HepG2 (cell line): ENCODE measurements around the gene VPREB3. TPM values are rescaled to one million over a fixed set of nuclear protein-coding genes. Genes with fewer than 3 reads are reported as not detected.

Source experiments
- ATAC-seq: fragments of 200-7000 bp; cut with Tn5 transposase; 3 replicates; pipeline ENCODE4 v1.9.1; 2020; ENCODE audit warnings: mild to moderate bottlenecking, moderate library complexity
- BruUV-seq: library from RNA; stranded (reverse); fragments of 400-500 nt; replicated peaks from 2 replicates; lab custom pipeline; 2021; lab: Mats Ljungman, UMichigan
- CTCF ChIA-PET: fragments of 300-600 bp; formaldehyde crosslinking; extraction: SDS; loops from one replicate; lab custom pipeline; 2021; ENCODE audit warnings: low total read pairs, inconsistent platforms, low intra/inter-chr PET ratio; lab: Yijun Ruan, JAX
- POLR2A ChIA-PET: fragments of 350-600 bp; sonication (Branson Sonifier 250); formaldehyde crosslinking; loops from one replicate; lab custom pipeline; 2020; ENCODE audit warnings: antibody characterized with exemption, inconsistent platforms; lab: Yijun Ruan, JAX
- DNase-seq: peaks from one replicate; pipeline ENCODE4 v3.0.0-alpha.2; 2015; ENCODE audit warnings: low spot score
- FAIRE-seq: peaks from 3 replicates; lab custom pipeline; 2011; peaks lifted over from hg19 to GRCh38; lab: Jason Lieb, UNC
- H2AFZ ChIP-seq: one replicate; pipeline ENCODE4 v1.6.1; 2011; ENCODE audit warnings: low read length, inconsistent platforms
- H3K27ac ChIP-seq: fragments of 300-600 bp; 3 replicates; pipeline ENCODE4 v1.8.0; 2011; ENCODE audit warnings: mixed run types, mild to moderate bottlenecking, mixed read lengths, low read length, inconsistent platforms; ENCODE audit not compliant: insufficient read depth; ENCODE audit errors: extremely low read length
- H3K27me3 ChIP-seq, 2 experiments: fragments of 200-600 bp in 1 of 2; 2 replicates in 1 of 2; 3 replicates in 1 of 2; pipeline versions ENCODE4 v1.6.0 to v1.8.0; 2011; ENCODE audit warnings: low read length in 2 of 2, mild to moderate bottlenecking in 2 of 2, moderate library complexity in 2 of 2, inconsistent platforms in 1 of 2; ENCODE audit not compliant: insufficient read depth in 2 of 2, control insufficient read depth in 1 of 2
- H3K36me3 ChIP-seq, 2 experiments: fragments of 200-600 bp in 1 of 2; replicated peaks in 1 of 2; 2 replicates in 1 of 2; 3 replicates in 1 of 2; pipeline versions ENCODE4 v1.5.1 to v1.8.0; 2011; ENCODE audit warnings: low read length in 2 of 2, inconsistent platforms in 1 of 2; ENCODE audit not compliant: insufficient read depth in 2 of 2, control insufficient read depth in 1 of 2
- H3K4me1 ChIP-seq: 2 replicates; pipeline ENCODE4 v1.5.1; 2012; ENCODE audit warnings: low read length, inconsistent platforms; ENCODE audit not compliant: insufficient read depth
- H3K4me2 ChIP-seq: 2 replicates; pipeline ENCODE4 v1.6.0; 2011; ENCODE audit warnings: low read depth, low read length, inconsistent platforms
- H3K4me3 ChIP-seq, 3 experiments: fragments of 200-600 bp in 1 of 3; sonication (generic), shearing (Covaris generic) in 1 of 3; replicated peaks in 1 of 3; 2 replicates each; pipeline ENCODE4 v1.5.1; 2011 to 2016; ENCODE audit warnings: low read length in 3 of 3, inconsistent platforms in 2 of 3, low read depth in 2 of 3, mild to moderate bottlenecking in 2 of 3, control low read depth in 1 of 3, mixed read lengths in 1 of 3; ENCODE audit not compliant: insufficient read depth in 1 of 3
- H3K79me2 ChIP-seq: one replicate; pipeline ENCODE4 v1.6.1; 2011; ENCODE audit warnings: low read length, inconsistent platforms; ENCODE audit not compliant: insufficient read depth
- H3K9ac ChIP-seq: 2 replicates; pipeline ENCODE4 v1.6.0; 2011; ENCODE audit warnings: mild to moderate bottlenecking, low read depth, low read length, inconsistent platforms; ENCODE audit not compliant: insufficient read depth
- H3K9me3 ChIP-seq: 2 replicates; pipeline ENCODE4 v1.5.1; 2012; ENCODE audit warnings: mild to moderate bottlenecking, low read length
- H4K20me1 ChIP-seq: 2 replicates; pipeline ENCODE4 v1.6.0; 2011; ENCODE audit warnings: inconsistent platforms, mild to moderate bottlenecking, low read length, moderate library complexity; ENCODE audit not compliant: insufficient read depth
- BCL6 ChIP-seq: IDR thresholded peaks from 2 replicates; pipeline ENCODE4 v1.6.1; 2016; ENCODE audit warnings: missing genetic modification reagents, missing compliant biosample characterization
- BORCS8-MEF2B ChIP-seq: sonication (generic); formaldehyde crosslinking; IDR thresholded peaks from 2 replicates; pipeline ENCODE4 v1.8.0; 2022; ENCODE audit warnings: mild to moderate bottlenecking, missing genetic modification reagents
- CCDC6 ChIP-seq: sonication (generic); formaldehyde crosslinking; IDR thresholded peaks from 2 replicates; pipeline ENCODE4 v1.8.1; 2022; ENCODE audit warnings: mild to moderate bottlenecking, missing genetic modification reagents, moderate library complexity
- GTF2F1 ChIP-seq: fragments of 150-350 bp; IDR thresholded peaks from 2 replicates; pipeline ENCODE4 v1.6.1; 2014; ENCODE audit warnings: low read length
- NFE2 ChIP-seq: sonication (generic); formaldehyde crosslinking; IDR thresholded peaks from 2 replicates; pipeline ENCODE4 v1.4.0; 2020; ENCODE audit warnings: missing genetic modification reagents
- NKX3-1 ChIP-seq: sonication (generic); formaldehyde crosslinking; IDR thresholded peaks from 2 replicates; pipeline ENCODE4 v1.5.0; 2020; ENCODE audit warnings: missing genetic modification reagents
- POLR2G ChIP-seq: fragments of 200-400 bp; formaldehyde crosslinking; IDR thresholded peaks from 2 replicates; pipeline ENCODE4 v1.6.1; 2018; ENCODE audit warnings: mild to moderate bottlenecking, low read depth, low read length, moderate library complexity
- RELA ChIP-seq: sonication (generic); formaldehyde crosslinking; IDR thresholded peaks from 2 replicates; pipeline ENCODE4 v1.4.0; 2020; ENCODE audit warnings: missing genetic modification reagents
- SP1 ChIP-seq, 2 experiments: fragments of 450-650 bp in 1 of 2; sonication (generic) in 1 of 2; formaldehyde crosslinking in 1 of 2; IDR thresholded peaks; 2 replicates each; pipeline versions ENCODE4 v1.4.0 to v1.6.1; 2016 to 2020; ENCODE audit warnings: missing genetic modification reagents in 1 of 2
- ZC3H4 ChIP-seq: sonication (generic); formaldehyde crosslinking; IDR thresholded peaks from 2 replicates; pipeline ENCODE4 v1.4.0; 2020; ENCODE audit warnings: missing genetic modification reagents, borderline replicate concordance
- ZNF577 ChIP-seq: sonication (generic); formaldehyde crosslinking; IDR thresholded peaks from 2 replicates; pipeline ENCODE4 v1.4.0; 2020; ENCODE audit warnings: mild to moderate bottlenecking, low read depth, missing genetic modification reagents, borderline replicate concordance
- ZNF839 ChIP-seq: sonication (generic); formaldehyde crosslinking; IDR thresholded peaks from 2 replicates; pipeline ENCODE4 v1.4.0; 2020; ENCODE audit warnings: missing genetic modification reagents, mild to moderate bottlenecking, borderline replicate concordance
- ZNF878 ChIP-seq: sonication (generic); formaldehyde crosslinking; IDR thresholded peaks from 2 replicates; pipeline ENCODE4 v1.8.1; 2023; ENCODE audit warnings: mild to moderate bottlenecking, missing genetic modification reagents, moderate library complexity
- WGBS: methylation state at CpG from one replicate; pipeline ENCODE4 v1.1.6; 2017; ENCODE audit warnings: low lambda C conversion rate; 5-methylcytosine and 5-hydroxymethylcytosine counted together
- in situ Hi-C: cut with HindIII; loops from 2 replicates; pipeline ENCODE4 v1.10.0; 2017; ENCODE audit warnings: low pct_unique_long_range_greater_than_20kb; ENCODE audit not compliant: extremely low pct_ligation_motif_present
- intact Hi-C: fragments of 100-400 bp; cut with micrococcal nuclease; formaldehyde crosslinking; loops from one replicate; pipeline ENCODE4 v1.10.0; 2022; ENCODE audit not compliant: unreplicated experiment
- polyA plus RNA-seq, 8 experiments: library from polyadenylated mRNA; depleted of rRNA in 3 of 8; stranded (reverse) in 7 of 8; unstranded in 1 of 8; fragments of >200 nt; fragmentation: Illumina TruSeq in 4 of 8; extraction: Trizol in 4 of 8; gene quantifications; 2 replicates each; pipeline versions ENCODE4 v1.2.1 to v1.2.3, GENCODE V29; 2011 to 2016; ENCODE audit warnings: low read depth in 4 of 8, missing spikeins in 1 of 8, mixed read lengths in 1 of 8; ENCODE audit not compliant: insufficient read depth in 1 of 8
- total RNA-seq, 5 experiments: library from RNA; depleted of rRNA; stranded (reverse); fragments of >200 nt; fragmentation: Illumina TruSeq; extraction: Trizol; gene quantifications; 2 replicates each; pipeline ENCODE4 v1.2.3, GENCODE V29; 2016; ENCODE audit warnings: low read depth in 1 of 5
- TF ChIP-seq, protein P1 (sequence below): sonication (generic); formaldehyde crosslinking; IDR thresholded peaks from 2 replicates; pipeline ENCODE4 v1.5.0; 2020; ENCODE audit warnings: missing genetic modification reagents

VPREB3 gene
- total and polyA plus RNA-seq, 2 of the 13 experiments (the other 11 are each of a cell fraction or from before 2014, with no cell fraction given): 0.22 TPM; not detected in 1

- no peak for TF ChIP-seq POLR2G
- no peak for TF ChIP-seq BCL6 (CRISPR knock-in tag)
- no peak for TF ChIP-seq NFE2
- no peak for TF ChIP-seq NKX3-1 (CRISPR knock-in tag)
- no peak for TF ChIP-seq GTF2F1
- TF ChIP-seq ZNF839 (CRISPR knock-in tag): no peak
- no peak for TF ChIP-seq BORCS8-MEF2B (CRISPR knock-in tag)
- Histone ChIP-seq H3K4me2 (no peak overlapping the region), H3K9ac (no peak overlapping the region), H3K4me1 (peaks cover 17% of the 10 kb centered on the region), H3K27me3 (0 out of 5 replicates have a peak, but pooled peaks cover 0 to 4% of the 10 kb centered on the region in 2 experiments), H3K9me3 (no peaks in the 10 kb centered on the region), H3K36me3 (no peaks in the 10 kb centered on the region), H3K4me3 (no peak overlapping the region), H3K27ac (no peak overlapping the region), H3K79me2 (no peaks in the 10 kb centered on the region), H4K20me1 (no peaks in the 10 kb centered on the region), H2AFZ (no peak overlapping the region)
- DNase-seq (no peak), FAIRE-seq (no peak), ATAC-seq (no peak)
- no TSS peak for BruUV-seq
- 44% methylated on average over 4 of the region's 4 CpGs for WGBS
- ChIA-PET POLR2A (no interaction called here), CTCF (no interaction called here)
- in situ Hi-C loops (no loop called here), intact Hi-C loops (no loop called here)
Observed at GRCh38 chr22:23722160-23722559, 32.1 kb downstream of the VPREB3 start.

- ChIA-PET POLR2A (no interaction called here), CTCF (no interaction called here)
- WGBS: 62% methylated on average over 6 of the region's 6 CpGs
- Histone ChIP-seq H3K4me3 (no peak overlapping the region), H3K9ac (no peak overlapping the region), H3K27me3 (no peaks in the 10 kb centered on the region), H3K9me3 (no peaks in the 10 kb centered on the region), H3K4me2 (no peak overlapping the region), H3K4me1 (peaks cover 23% of the 10 kb centered on the region), H3K36me3 (no peaks in the 10 kb centered on the region), H3K79me2 (peaks cover 6% of the 10 kb centered on the region), H2AFZ (no peak overlapping the region), H3K27ac (no peak overlapping the region), H4K20me1 (no peaks in the 10 kb centered on the region)
- no TSS peak for BruUV-seq
- in situ Hi-C loops (no loop called here), intact Hi-C loops (no loop called here)
- TF ChIP-seq ZNF577 (CRISPR knock-in tag) (no peak), ZC3H4 (CRISPR knock-in tag) (no peak), CCDC6 (CRISPR knock-in tag) (no peak), RELA (no peak), ZNF878 (no peak), SP1 (IDR thresholded peaks at IDR 0.05) (no peak), SP1 (CRISPR knock-in tag; IDR thresholded peaks at IDR 0.05) (no peak)
- TF ChIP-seq, protein P1, sequence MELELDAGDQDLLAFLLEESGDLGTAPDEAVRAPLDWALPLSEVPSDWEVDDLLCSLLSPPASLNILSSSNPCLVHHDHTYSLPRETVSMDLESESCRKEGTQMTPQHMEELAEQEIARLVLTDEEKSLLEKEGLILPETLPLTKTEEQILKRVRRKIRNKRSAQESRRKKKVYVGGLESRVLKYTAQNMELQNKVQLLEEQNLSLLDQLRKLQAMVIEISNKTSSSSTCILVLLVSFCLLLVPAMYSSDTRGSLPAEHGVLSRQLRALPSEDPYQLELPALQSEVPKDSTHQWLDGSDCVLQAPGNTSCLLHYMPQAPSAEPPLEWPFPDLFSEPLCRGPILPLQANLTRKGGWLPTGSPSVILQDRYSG: no peak
- no peak for FAIRE-seq
- no peak for ATAC-seq
- no peak for DNase-seq
Observed at GRCh38 chr22:23720855-23721254, 33.4 kb downstream of the VPREB3 start.
